ENCODE results near the gene ABHD6.

DNA sequence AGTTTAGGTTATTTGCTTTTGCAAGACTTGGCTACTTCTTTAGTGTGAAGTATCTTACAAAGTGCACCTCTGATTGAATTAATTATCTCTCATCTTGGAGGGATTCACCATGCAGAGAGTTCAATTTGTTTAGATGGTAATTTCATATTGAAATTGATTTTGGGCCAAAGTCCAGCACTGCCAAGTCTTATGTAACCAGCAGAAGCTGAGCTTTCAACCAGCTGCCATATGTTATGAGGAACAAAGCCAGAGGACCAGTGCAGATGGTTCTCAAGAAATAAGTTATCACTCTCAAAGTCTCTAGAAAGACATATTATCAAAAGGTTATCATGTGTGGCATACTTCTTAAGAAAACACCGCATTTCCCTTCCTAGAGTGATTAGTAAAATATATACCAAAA is 29.0 kb downstream of the ABHD6 start:
- TF ChIP-seq MYC (IDR thresholded peaks at IDR 0.05; ENCODE audit: low read depth, low read length) (no peak), MAX (IDR thresholded peaks at IDR 0.05; ENCODE audit: low read depth, low read length) (no peak)
- TF ChIP-seq, protein P1, sequence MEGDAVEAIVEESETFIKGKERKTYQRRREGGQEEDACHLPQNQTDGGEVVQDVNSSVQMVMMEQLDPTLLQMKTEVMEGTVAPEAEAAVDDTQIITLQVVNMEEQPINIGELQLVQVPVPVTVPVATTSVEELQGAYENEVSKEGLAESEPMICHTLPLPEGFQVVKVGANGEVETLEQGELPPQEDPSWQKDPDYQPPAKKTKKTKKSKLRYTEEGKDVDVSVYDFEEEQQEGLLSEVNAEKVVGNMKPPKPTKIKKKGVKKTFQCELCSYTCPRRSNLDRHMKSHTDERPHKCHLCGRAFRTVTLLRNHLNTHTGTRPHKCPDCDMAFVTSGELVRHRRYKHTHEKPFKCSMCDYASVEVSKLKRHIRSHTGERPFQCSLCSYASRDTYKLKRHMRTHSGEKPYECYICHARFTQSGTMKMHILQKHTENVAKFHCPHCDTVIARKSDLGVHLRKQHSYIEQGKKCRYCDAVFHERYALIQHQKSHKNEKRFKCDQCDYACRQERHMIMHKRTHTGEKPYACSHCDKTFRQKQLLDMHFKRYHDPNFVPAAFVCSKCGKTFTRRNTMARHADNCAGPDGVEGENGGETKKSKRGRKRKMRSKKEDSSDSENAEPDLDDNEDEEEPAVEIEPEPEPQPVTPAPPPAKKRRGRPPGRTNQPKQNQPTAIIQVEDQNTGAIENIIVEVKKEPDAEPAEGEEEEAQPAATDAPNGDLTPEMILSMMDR (IDR thresholded peaks at IDR 0.05; ENCODE audit: low read depth, low read length), result no peak
